ENCODE data around the gene TAAR6.

DNA sequence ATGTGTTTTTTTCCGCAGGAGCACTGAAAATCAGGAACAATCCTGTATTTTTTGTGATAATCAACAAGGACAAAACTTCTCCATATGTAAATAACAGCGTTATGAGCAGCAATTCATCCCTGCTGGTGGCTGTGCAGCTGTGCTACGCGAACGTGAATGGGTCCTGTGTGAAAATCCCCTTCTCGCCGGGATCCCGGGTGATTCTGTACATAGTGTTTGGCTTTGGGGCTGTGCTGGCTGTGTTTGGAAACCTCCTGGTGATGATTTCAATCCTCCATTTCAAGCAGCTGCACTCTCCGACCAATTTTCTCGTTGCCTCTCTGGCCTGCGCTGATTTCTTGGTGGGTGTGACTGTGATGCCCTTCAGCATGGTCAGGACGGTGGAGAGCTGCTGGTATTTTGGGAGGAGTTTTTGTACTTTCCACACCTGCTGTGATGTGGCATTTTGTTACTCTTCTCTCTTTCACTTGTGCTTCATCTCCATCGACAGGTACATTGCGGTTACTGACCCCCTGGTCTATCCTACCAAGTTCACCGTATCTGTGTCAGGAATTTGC lies at the start of gene TAAR6:
- TF ChIP-seq POLR2A (IDR thresholded peaks at IDR 0.05), result no peak
- TF ChIP-seq, protein P1, sequence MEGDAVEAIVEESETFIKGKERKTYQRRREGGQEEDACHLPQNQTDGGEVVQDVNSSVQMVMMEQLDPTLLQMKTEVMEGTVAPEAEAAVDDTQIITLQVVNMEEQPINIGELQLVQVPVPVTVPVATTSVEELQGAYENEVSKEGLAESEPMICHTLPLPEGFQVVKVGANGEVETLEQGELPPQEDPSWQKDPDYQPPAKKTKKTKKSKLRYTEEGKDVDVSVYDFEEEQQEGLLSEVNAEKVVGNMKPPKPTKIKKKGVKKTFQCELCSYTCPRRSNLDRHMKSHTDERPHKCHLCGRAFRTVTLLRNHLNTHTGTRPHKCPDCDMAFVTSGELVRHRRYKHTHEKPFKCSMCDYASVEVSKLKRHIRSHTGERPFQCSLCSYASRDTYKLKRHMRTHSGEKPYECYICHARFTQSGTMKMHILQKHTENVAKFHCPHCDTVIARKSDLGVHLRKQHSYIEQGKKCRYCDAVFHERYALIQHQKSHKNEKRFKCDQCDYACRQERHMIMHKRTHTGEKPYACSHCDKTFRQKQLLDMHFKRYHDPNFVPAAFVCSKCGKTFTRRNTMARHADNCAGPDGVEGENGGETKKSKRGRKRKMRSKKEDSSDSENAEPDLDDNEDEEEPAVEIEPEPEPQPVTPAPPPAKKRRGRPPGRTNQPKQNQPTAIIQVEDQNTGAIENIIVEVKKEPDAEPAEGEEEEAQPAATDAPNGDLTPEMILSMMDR (IDR thresholded peaks at IDR 0.05), result no peak
